Breast epithelium (tissue), 4 donors: ENCODE data around the gene VAMP8. TPM values are rescaled to one million over a fixed set of nuclear protein-coding genes. Genes with fewer than 3 reads are reported as not detected.

Experiments
- DNase-seq, 2 donors: peaks; one replicate each; pipeline ENCODE4 v3.0.0-alpha.2; 2019; ENCODE audit warnings: low spot score in 2 of 2
- H3K27ac ChIP-seq, 2 donors: fragments of 200-600 bp; sonication (generic) in 1 of 2; one replicate each; pipeline ENCODE4 v1.5.1; 2016 to 2019; ENCODE audit warnings: mild to moderate bottlenecking in 1 of 2
- H3K27me3 ChIP-seq, 2 donors: fragments of 200-600 bp; sonication (generic) in 1 of 2; one replicate each; pipeline versions ENCODE4 v1.5.1 to v1.6.0; 2017 to 2019; ENCODE audit warnings: control low read depth in 1 of 2, mild to moderate bottlenecking in 1 of 2
- H3K36me3 ChIP-seq: fragments of 200-600 bp; one replicate; pipeline ENCODE4 v1.5.1; 2019
- H3K4me1 ChIP-seq, 2 donors: fragments of 200-600 bp; sonication (generic); one replicate each; pipeline ENCODE4 v1.5.1; 2016 to 2019; ENCODE audit warnings: control low read depth in 1 of 2
- H3K4me3 ChIP-seq, 3 donors: fragments of 200-600 bp; sonication (generic); 1 replicate in 2 of 3; 2 replicates in 1 of 3; pipeline ENCODE4 v1.5.1; 2016 to 2019; ENCODE audit warnings: mild to moderate bottlenecking in 3 of 3, moderate library complexity in 2 of 3
- H3K9me3 ChIP-seq, 2 donors: fragments of 200-600 bp; sonication (generic) in 1 of 2; one replicate each; pipeline ENCODE4 v1.5.1; 2016 to 2019; ENCODE audit warnings: control low read depth in 1 of 2
- CTCF ChIP-seq, 3 donors: fragments of 450-650 bp; IDR thresholded peaks; one replicate each; pipeline ENCODE4 v1.5.1; 2016 to 2017; ENCODE audit warnings: antibody characterized with exemption in 3 of 3, mild to moderate bottlenecking in 3 of 3, moderate library complexity in 3 of 3
- POLR2A ChIP-seq: fragments of 450-650 bp; IDR thresholded peaks from one replicate; pipeline ENCODE4 v1.6.1; 2016; ENCODE audit warnings: antibody characterized with exemption, mild to moderate bottlenecking, moderate library complexity
- POLR2AphosphoS5 ChIP-seq, 3 donors: sonication (generic); formaldehyde crosslinking; IDR thresholded peaks; one replicate each; pipeline ENCODE4 v1.6.1; 2017; ENCODE audit warnings: antibody characterized with exemption in 3 of 3
- intact Hi-C: fragments of 100-400 bp; cut with DNase I; formaldehyde crosslinking; loops from one replicate; pipeline ENCODE4 v1.15.1; 2023; ENCODE audit warnings: low total_unique reads
- total RNA-seq, 3 donors: library from RNA; depleted of rRNA; stranded (reverse); fragments of >200 nt; gene quantifications; one replicate each; pipeline ENCODE4 v1.1.0, GENCODE V29; 2016

VAMP8 gene
- total RNA-seq, 3 donors from 2014 or later: 23.2 to 127 (median 55.7) TPM

- intact Hi-C loops: no loop called here
- Histone ChIP-seq H3K4me1 (peaks cover 7 to 14% of the 10 kb centered on the region in 2 donors), H3K36me3 (no peaks in the 10 kb centered on the region), H3K27me3 (no peaks in the 10 kb centered on the region), H3K9me3 (no peaks in the 10 kb centered on the region), H3K4me3 (no peak overlapping the region), H3K27ac (peak overlapping the region; percentile 92 to 98)
- no peak for DNase-seq
- TF ChIP-seq POLR2AphosphoS5 (IDR thresholded peaks at IDR 0.05) (no peak), POLR2A (no peak), CTCF (IDR thresholded peaks at IDR 0.05) (no peak)
These were observed 2.8 kb downstream of the VAMP8 start for GRCh38 chr2:85580206-85580605.

- intact Hi-C loops: no loop called here
- no peaks in the 10 kb centered on the region for H3K9me3 ChIP-seq
- no peak overlapping the region for H3K4me3 ChIP-seq
- H3K4me1 ChIP-seq: peaks cover 7 to 17% of the 10 kb centered on the region in 2 donors
- no peaks in the 10 kb centered on the region for H3K36me3 ChIP-seq
- no peak overlapping the region for H3K27ac ChIP-seq
- no peak for TF ChIP-seq POLR2A
- TF ChIP-seq POLR2AphosphoS5 (IDR thresholded peaks at IDR 0.05): no peak
- no peak for TF ChIP-seq CTCF (IDR thresholded peaks at IDR 0.05)
- H3K27me3 ChIP-seq: no peaks in the 10 kb centered on the region
- no peak for DNase-seq
These were observed 5.1 kb downstream of the VAMP8 start for GRCh38 chr2:85582492-85582891.

DNA sequence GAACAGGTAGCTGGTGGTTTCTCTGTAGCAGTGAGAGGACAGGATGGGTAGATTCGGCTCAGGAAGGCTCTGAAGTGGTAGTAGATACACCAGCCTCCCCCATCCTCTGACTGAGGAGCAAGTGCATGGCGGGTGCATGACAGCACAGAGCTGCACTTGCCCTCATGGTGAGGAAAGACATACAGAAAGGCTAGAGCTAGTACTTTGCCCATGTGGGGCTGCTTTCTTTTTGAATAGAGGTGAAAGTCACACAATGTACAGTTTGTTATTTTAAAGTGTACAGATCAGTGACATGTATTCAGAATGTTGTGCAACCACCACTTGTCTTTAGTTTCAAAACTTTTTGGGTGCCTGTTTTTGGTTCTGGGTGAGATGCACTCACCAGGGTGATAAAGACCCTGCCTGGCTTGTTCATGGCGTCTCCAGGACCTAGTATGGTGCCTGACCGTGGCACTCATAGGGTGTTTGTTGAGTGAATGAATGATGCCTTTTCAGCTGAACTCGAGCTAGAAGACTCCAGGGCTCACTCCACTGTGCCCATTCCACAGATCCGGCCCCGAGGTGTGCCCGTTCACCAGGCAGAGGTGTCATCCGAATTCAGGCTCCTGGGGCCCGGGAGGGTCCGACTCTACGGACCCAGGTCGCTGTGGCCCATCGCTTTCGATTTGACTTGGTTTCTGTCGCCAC is 6.4 kb downstream of the VAMP8 start:
- peak overlapping the region; percentile 86 to 94 for H3K27ac ChIP-seq
- no peaks in the 10 kb centered on the region for H3K27me3 ChIP-seq
- intact Hi-C loops: no loop called here
- peak overlapping the region; percentile 56 to 78 (median 61) for H3K4me3 ChIP-seq
- TF ChIP-seq POLR2AphosphoS5 (IDR thresholded peaks at IDR 0.05): no peak
- TF ChIP-seq CTCF (IDR thresholded peaks at IDR 0.05): no peak
- no peak for TF ChIP-seq POLR2A
- no peaks in the 10 kb centered on the region for H3K36me3 ChIP-seq
- H3K9me3 ChIP-seq: no peaks in the 10 kb centered on the region
- peaks cover 7 to 17% of the 10 kb centered on the region in 2 donors for H3K4me1 ChIP-seq
- no peak for DNase-seq

DNA sequence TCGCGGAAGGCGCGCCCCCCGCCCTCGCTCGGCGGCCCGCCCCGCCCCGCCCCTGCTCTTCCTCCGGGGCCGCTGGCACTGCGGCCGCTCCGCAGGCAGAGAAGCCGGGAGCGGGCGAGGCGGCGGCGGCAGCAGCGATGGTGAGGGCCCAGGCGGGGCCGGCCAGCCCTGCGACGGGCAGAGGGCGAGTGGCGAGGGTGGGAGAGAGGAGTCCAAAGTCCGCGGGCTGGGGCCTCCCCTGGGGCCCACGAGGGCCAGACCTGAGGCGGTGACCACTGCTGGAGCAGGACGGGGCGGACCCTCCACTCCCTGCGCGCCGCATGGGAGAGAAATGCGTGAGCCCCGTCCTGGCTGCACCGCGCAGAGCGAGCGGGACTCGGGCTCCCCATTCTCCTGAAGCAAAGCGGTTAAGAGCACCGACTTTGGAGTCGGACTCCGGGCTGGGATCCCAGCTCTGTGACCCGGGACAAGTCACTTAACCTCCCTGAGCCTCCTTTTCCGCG is 7.0 kb downstream of the VAMP8 start, which contains the start of gene VAMP5:
TSS of gene VAMP5 (plus strand) at position 78 of the 503 bp plus-strand sequence. CDS start at position 138, 60 bp downstream.
- TF ChIP-seq CTCF (IDR thresholded peaks at IDR 0.05): no peak
- no peak for TF ChIP-seq POLR2A
- no peak for TF ChIP-seq POLR2AphosphoS5 (IDR thresholded peaks at IDR 0.05)
- no peak for DNase-seq
- Histone ChIP-seq H3K36me3 (no peaks in the 10 kb centered on the region), H3K4me3 (peak within 1 kb of the TSS; percentile 56 to 78 (median 61)), H3K27ac (peak within 1 kb of the TSS; percentile 86 to 94), H3K27me3 (no peaks in the 10 kb centered on the region), H3K9me3 (no peaks in the 10 kb centered on the region), H3K4me1 (peaks cover 5 to 12% of the 10 kb centered on the region in 2 donors)
- intact Hi-C loops: no loop called here
